ENCODE data around the gene MBNL2. TPM values are rescaled to one million over a fixed set of nuclear protein-coding genes. Genes with fewer than 3 reads are reported as not detected.

The MBNL2 gene
- total RNA-seq, 1 donor from 2014 or later: 12.4 TPM

DNA sequence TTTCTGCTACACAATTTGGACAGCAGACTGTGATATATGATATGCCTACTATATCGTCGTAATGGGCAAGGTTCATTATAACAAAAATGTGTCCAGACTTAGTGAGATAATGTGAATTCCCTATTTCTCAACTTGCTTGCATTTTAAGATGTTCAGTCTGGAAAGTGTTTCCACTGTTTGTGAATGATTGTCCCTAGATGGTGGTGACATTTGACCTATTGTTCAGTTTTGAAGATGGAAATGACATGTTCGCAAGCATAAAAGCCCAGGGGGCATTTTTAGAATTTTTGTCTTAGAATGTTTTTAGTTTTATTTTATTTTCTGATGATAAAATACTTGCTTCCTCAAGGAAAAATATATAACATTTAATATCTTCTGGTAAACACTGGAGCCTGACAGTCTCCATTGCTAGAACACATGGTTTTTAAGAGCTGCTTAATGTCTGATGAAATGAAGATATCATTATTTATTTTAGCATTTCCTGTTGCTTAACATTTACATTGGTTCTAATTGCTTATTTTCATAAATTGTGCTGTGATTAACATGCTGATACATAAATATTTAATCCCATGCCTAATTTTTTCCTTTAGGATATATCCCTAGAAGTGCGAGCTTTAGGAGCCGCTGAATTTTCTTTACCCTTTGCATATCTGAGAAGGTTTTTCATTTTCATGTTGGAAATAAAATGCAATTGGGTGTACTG lies 27.1 kb downstream of the MBNL2 start:
- Mint-ChIP-seq H3K27me3 (ENCODE audit: unreplicated experiment) (no peaks in the 10 kb centered on the region), H3K9me3 (ENCODE audit: unreplicated experiment) (no peaks in the 10 kb centered on the region), H3K4me3 (ENCODE audit: unreplicated experiment) (no peak overlapping the region), H3K36me3 (ENCODE audit: unreplicated experiment) (no peaks in the 10 kb centered on the region), H3K4me1 (ENCODE audit: low read depth, unreplicated experiment) (peaks cover 4% of the 10 kb centered on the region), H3K27ac (ENCODE audit: unreplicated experiment) (no peak overlapping the region)
- no peak for TF ChIP-seq CTCF (IDR thresholded peaks at IDR 0.05; ENCODE audit: partially characterized antibody, unreplicated experiment)
- no peak for DNase-seq

- no peaks in the 10 kb centered on the region for H3K36me3 Mint-ChIP-seq (ENCODE audit: unreplicated experiment)
- H3K4me1 Mint-ChIP-seq (ENCODE audit: low read depth, unreplicated experiment): peaks cover 8% of the 10 kb centered on the region
- H3K9me3 Mint-ChIP-seq (ENCODE audit: unreplicated experiment): no peaks in the 10 kb centered on the region
- H3K4me3 Mint-ChIP-seq (ENCODE audit: unreplicated experiment): no peak overlapping the region
- H3K27ac Mint-ChIP-seq (ENCODE audit: unreplicated experiment): no peak overlapping the region
- DNase-seq: no peak
- H3K27me3 Mint-ChIP-seq (ENCODE audit: unreplicated experiment): no peaks in the 10 kb centered on the region
- no peak for TF ChIP-seq CTCF (IDR thresholded peaks at IDR 0.05; ENCODE audit: partially characterized antibody, unreplicated experiment)
These were observed 27.8 kb downstream of the MBNL2 start for GRCh38 chr13:97249796-97250495.

DNA sequence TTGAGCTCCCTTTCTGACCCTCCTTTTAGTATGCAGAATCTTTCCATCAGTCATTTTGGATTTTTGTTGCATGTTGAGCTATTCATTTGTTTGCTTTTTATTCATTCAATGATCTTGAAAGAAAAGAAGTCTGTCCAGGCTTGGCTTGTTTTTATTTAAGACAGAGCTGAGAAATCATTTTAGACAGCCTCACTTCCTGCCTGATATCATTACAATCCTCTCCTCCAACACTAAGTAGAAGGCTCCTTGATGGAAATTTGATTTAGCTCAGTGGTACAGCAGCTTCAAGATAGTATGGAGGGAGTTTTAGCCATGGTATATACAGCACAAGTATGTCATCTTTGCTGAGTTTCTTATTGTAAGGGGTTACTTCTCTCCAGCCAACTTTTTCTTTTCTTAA lies 28.4 kb downstream of the MBNL2 start:
- Mint-ChIP-seq H3K4me1 (ENCODE audit: low read depth, unreplicated experiment) (peaks cover 8% of the 10 kb centered on the region), H3K27ac (ENCODE audit: unreplicated experiment) (no peak overlapping the region)

DNA sequence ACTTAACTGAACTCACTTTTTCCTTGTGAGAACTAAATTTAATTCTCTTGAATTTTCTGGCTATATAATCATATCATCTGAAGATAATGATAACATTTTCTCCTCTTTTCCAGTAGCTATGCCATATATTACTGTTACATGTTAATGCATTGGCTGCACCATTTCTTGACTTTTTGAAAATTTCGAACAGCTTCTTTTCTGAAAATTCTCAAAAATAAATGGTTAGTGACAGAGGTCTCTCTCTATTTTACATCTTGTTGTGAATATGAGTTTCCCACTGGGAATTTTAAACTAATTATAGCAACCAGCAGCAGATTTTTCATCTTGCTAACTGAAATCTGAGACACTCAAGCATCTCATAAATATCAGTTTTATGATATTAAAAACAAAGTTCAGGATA lies 30.6 kb downstream of the MBNL2 start:
- H3K9me3 Mint-ChIP-seq (ENCODE audit: unreplicated experiment): no peaks in the 10 kb centered on the region
- H3K4me1 Mint-ChIP-seq (ENCODE audit: low read depth, unreplicated experiment): peaks cover 13% of the 10 kb centered on the region
- DNase-seq: no peak
- H3K27ac Mint-ChIP-seq (ENCODE audit: unreplicated experiment): no peak overlapping the region
- no peaks in the 10 kb centered on the region for H3K27me3 Mint-ChIP-seq (ENCODE audit: unreplicated experiment)
- no peak overlapping the region for H3K4me3 Mint-ChIP-seq (ENCODE audit: unreplicated experiment)
- TF ChIP-seq CTCF (IDR thresholded peaks at IDR 0.05; ENCODE audit: partially characterized antibody, unreplicated experiment): no peak
- no peaks in the 10 kb centered on the region for H3K36me3 Mint-ChIP-seq (ENCODE audit: unreplicated experiment)

More for the DNA sequence above, 28.4 kb downstream of the MBNL2 start:
- no peak for TF ChIP-seq CTCF (IDR thresholded peaks at IDR 0.05; ENCODE audit: partially characterized antibody, unreplicated experiment)
- H3K9me3 Mint-ChIP-seq (ENCODE audit: unreplicated experiment): no peaks in the 10 kb centered on the region
- no peaks in the 10 kb centered on the region for H3K36me3 Mint-ChIP-seq (ENCODE audit: unreplicated experiment)
- no peaks in the 10 kb centered on the region for H3K27me3 Mint-ChIP-seq (ENCODE audit: unreplicated experiment)
- no peak overlapping the region for H3K4me3 Mint-ChIP-seq (ENCODE audit: unreplicated experiment)
- no peak for DNase-seq
